Right atrium auricular region (tissue), 2 donors: ENCODE measurements around the gene SLCO2A1. TPM values are rescaled to one million over a fixed set of nuclear protein-coding genes. Genes with fewer than 3 reads are reported as not detected.

Experiments used
- DNase-seq: peaks from one replicate; pipeline ENCODE4 v3.0.0-alpha.2; 2019; ENCODE audit warnings: low spot score
- H3K27ac ChIP-seq, 2 donors: fragments of 200-600 bp; sonication (generic); 1 replicate in 1 of 2; 2 replicates in 1 of 2; pipeline ENCODE4 v1.5.1; 2016 to 2019
- H3K27me3 ChIP-seq, 2 donors: fragments of 200-600 bp; sonication (generic); one replicate each; pipeline versions ENCODE4 v1.5.1 to v1.6.0; 2017 to 2019
- H3K36me3 ChIP-seq: fragments of 200-600 bp; sonication (generic); one replicate; pipeline ENCODE4 v1.5.1; 2016
- H3K4me1 ChIP-seq, 2 donors: fragments of 200-600 bp; sonication (generic); one replicate each; pipeline versions ENCODE4 v1.5.1 to v1.6.0; 2017 to 2019
- H3K4me3 ChIP-seq, 2 donors: fragments of 200-600 bp; sonication (generic); 1 replicate in 1 of 2; 2 replicates in 1 of 2; pipeline ENCODE4 v1.5.1; 2017 to 2019; ENCODE audit warnings: mild to moderate bottlenecking in 1 of 2, moderate library complexity in 1 of 2
- H3K9me3 ChIP-seq, 2 donors: fragments of 200-600 bp; sonication (generic); one replicate each; pipeline ENCODE4 v1.5.1; 2019
- total RNA-seq, 2 donors: library from RNA; depleted of rRNA; stranded (reverse); fragments of >200 nt; gene quantifications; one replicate each; pipeline ENCODE4 v1.1.0, GENCODE V29; 2016
- TF ChIP-seq, protein P1 (sequence below), 2 donors: fragments of 200-600 bp; sonication (generic); IDR thresholded peaks; one replicate each; pipeline ENCODE4 v1.5.1; 2019; ENCODE audit warnings: antibody characterized with exemption in 2 of 2

SLCO2A1 gene
- total RNA-seq, 2 donors from 2014 or later, result 15.1 to 36.4 TPM

DNA sequence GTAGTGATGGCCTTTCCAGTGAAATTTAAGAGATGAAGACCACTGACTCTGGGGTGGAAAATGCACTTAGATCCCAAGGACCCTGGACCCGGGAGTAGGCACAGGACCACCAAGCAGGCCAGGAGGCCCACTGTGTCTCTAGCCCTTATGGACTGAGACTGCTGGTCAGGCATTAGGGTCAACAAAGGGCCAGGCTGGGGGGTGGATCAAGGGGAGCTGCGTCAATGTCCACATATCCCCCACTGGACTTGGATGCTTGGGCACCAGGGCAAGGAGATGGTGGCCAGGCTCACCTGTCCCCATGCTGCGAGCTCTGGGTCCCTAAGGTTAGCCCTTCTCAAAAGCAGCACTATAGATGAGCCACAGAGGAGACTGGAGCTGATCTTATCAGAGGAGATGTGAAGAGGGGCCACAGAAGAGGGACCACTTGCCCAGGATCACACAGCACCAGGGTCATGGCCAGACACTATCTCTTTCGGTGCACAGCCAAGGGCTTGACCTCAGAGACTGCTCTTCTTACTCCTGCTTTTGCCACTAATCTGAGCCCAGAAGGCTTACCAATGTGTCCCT, 148.8 kb downstream of the SLCO2A1 start:
- no peak overlapping the region for H3K4me3 ChIP-seq
- no peaks in the 10 kb centered on the region for H3K27me3 ChIP-seq
- H3K27ac ChIP-seq, result no peak overlapping the region
- TF ChIP-seq, protein P1, sequence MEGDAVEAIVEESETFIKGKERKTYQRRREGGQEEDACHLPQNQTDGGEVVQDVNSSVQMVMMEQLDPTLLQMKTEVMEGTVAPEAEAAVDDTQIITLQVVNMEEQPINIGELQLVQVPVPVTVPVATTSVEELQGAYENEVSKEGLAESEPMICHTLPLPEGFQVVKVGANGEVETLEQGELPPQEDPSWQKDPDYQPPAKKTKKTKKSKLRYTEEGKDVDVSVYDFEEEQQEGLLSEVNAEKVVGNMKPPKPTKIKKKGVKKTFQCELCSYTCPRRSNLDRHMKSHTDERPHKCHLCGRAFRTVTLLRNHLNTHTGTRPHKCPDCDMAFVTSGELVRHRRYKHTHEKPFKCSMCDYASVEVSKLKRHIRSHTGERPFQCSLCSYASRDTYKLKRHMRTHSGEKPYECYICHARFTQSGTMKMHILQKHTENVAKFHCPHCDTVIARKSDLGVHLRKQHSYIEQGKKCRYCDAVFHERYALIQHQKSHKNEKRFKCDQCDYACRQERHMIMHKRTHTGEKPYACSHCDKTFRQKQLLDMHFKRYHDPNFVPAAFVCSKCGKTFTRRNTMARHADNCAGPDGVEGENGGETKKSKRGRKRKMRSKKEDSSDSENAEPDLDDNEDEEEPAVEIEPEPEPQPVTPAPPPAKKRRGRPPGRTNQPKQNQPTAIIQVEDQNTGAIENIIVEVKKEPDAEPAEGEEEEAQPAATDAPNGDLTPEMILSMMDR (IDR thresholded peaks at IDR 0.05), result no peak
- peaks cover 0 to 15% of the 10 kb centered on the region in 2 donors for H3K4me1 ChIP-seq
- no peak for DNase-seq
- H3K36me3 ChIP-seq, result no peaks in the 10 kb centered on the region
- peaks cover 0 to 11% of the 10 kb centered on the region in 2 donors for H3K9me3 ChIP-seq

DNA sequence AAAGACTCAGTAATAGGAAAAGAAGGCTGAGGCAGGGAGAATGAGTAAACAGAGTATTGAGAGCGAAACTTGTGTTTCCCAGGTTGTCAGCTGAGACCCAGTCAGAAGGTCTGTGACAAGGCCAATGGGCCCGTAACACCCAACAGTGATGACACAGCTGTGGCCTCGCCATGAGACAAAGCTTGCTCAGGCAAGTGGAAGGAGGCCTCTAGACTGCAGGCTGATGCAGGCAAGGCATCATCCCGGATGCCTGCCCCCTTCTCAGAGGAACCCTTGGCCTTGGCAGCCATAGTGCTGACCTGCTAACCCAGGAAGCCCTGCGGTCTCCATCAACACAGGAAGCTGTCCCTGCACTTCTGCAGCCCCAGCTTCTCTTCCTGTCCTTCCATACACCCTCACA, 149.4 kb downstream of the SLCO2A1 start:
- Histone ChIP-seq H3K27me3 (no peaks in the 10 kb centered on the region), H3K27ac (no peak overlapping the region), H3K4me1 (peaks cover 0 to 15% of the 10 kb centered on the region in 2 donors), H3K4me3 (no peak overlapping the region), H3K36me3 (no peaks in the 10 kb centered on the region), H3K9me3 (peaks cover 0 to 11% of the 10 kb centered on the region in 2 donors)
- TF ChIP-seq, protein P1 (IDR thresholded peaks at IDR 0.05), result no peak
- DNase-seq, result no peak

DNA sequence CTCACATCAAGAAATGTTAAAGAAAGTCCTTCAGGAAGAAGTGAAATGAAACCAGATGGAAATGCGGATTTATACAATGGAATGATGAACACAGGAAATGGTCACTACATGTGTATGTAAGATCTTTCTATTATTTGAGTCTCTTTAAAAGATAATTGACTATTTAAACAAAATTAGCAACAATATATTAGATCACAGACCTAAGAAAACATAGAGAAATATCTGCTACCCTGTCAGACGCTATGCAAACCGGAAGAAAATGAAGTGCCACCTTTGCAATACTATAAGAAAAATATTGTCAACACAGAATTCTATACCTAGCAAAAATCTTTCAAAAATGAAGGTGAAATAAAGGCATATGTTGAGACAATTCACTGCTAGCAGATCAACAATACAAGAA, 151.2 kb downstream of the SLCO2A1 start:
- H3K9me3 ChIP-seq, result peaks cover 0 to 11% of the 10 kb centered on the region in 2 donors
- H3K4me3 ChIP-seq, result no peak overlapping the region
- H3K4me1 ChIP-seq, result peaks cover 0 to 6% of the 10 kb centered on the region in 2 donors
- H3K27me3 ChIP-seq, result no peaks in the 10 kb centered on the region
- no peak overlapping the region for H3K27ac ChIP-seq
- no peaks in the 10 kb centered on the region for H3K36me3 ChIP-seq
- no peak for DNase-seq
- TF ChIP-seq, protein P1 (IDR thresholded peaks at IDR 0.05), result no peak

Other genes starting within 250 kb of the SLCO2A1 start
- gene SRPRB, start 224.1 kb downstream of the SLCO2A1 start, total RNA-seq, result 10 to 100 TPM; 16.4 to 24.8 TPM
- gene RAB6B, start 134.0 kb downstream of the SLCO2A1 start, total RNA-seq, result 10 to 100 TPM in 1 of 2 donors, 1 to 10 TPM in 1; 9.5 to 11.5 TPM
- 10 to 100 TPM; 46.2 to 61.0 TPM for gene RYK, start 220.9 kb upstream of the SLCO2A1 start, total RNA-seq